ENCODE data around the gene TAOK3.

GRCh38 chr12:118297284-118297683 is 75.4 kb downstream of the TAOK3 start:
- TF ChIP-seq POLR2AphosphoS5 (IDR thresholded peaks at IDR 0.05; ENCODE audit: borderline replicate concordance, low read depth, low read length) (no peak), EZH2 (IDR thresholded peaks at IDR 0.05) (no peak)
